Glutamatergic neuron (in vitro differentiated cells): Measurements from ENCODE around the gene ANP32A. TPM values are rescaled to one million over a fixed set of nuclear protein-coding genes. Genes with fewer than 3 reads are reported as not detected.

Experiments
- DNase-seq: peaks from one replicate; pipeline ENCODE4 v3.0.0; 2022
- H3K27ac Mint-ChIP-seq: one replicate; pipeline ENCODE4 v1.8.0; 2020; ENCODE audit warnings: mild to moderate bottlenecking, mixed read lengths, inconsistent platforms; ENCODE audit not compliant: unreplicated experiment
- H3K27me3 Mint-ChIP-seq: one replicate; pipeline ENCODE4 v1.8.0; 2020; ENCODE audit warnings: mild to moderate bottlenecking, moderate library complexity, mixed read lengths, inconsistent platforms; ENCODE audit not compliant: unreplicated experiment
- H3K36me3 Mint-ChIP-seq: one replicate; pipeline ENCODE4 v1.8.0; 2020; ENCODE audit warnings: mild to moderate bottlenecking, mixed read lengths, inconsistent platforms; ENCODE audit not compliant: unreplicated experiment
- H3K4me1 Mint-ChIP-seq: one replicate; pipeline ENCODE4 v1.8.0; 2020; ENCODE audit warnings: mild to moderate bottlenecking, low read depth, mixed read lengths, inconsistent platforms; ENCODE audit not compliant: unreplicated experiment
- H3K4me3 Mint-ChIP-seq: one replicate; pipeline ENCODE4 v1.8.0; 2020; ENCODE audit warnings: mild to moderate bottlenecking, mixed read lengths, inconsistent platforms; ENCODE audit not compliant: unreplicated experiment
- H3K9me3 Mint-ChIP-seq: one replicate; pipeline ENCODE4 v1.8.0; 2020; ENCODE audit warnings: mild to moderate bottlenecking, moderate library complexity, mixed read lengths, inconsistent platforms; ENCODE audit not compliant: unreplicated experiment
- CTCF ChIP-seq: fragments of 200-600 bp; sonication (generic); IDR thresholded peaks from one replicate; pipeline ENCODE4 v1.5.0; 2021; ENCODE audit not compliant: partially characterized antibody, unreplicated experiment
- total RNA-seq: library from RNA; stranded (reverse); fragmentation: NEBNext Ultra II Directional; extraction: Animal tissue kit (Norgen Biotek cat#: 25700); gene quantifications from one replicate; pipeline ENCODE4 v1.2.1, GENCODE V29; 2021; ENCODE audit not compliant: unreplicated experiment

The ANP32A gene
- total RNA-seq, 1 donor from 2014 or later = 134 TPM

- Mint-ChIP-seq H3K36me3 (no peaks in the 10 kb centered on the region), H3K27me3 (peaks cover 2% of the 10 kb centered on the region)
Observed at GRCh38 chr15:68755731-68756130, 65.0 kb downstream of the ANP32A start.

GRCh38 chr15:68751622-68752021 lies 69.1 kb downstream of the ANP32A start:
- H3K4me3 Mint-ChIP-seq = no peak overlapping the region
- no peak for TF ChIP-seq CTCF
- H3K4me1 Mint-ChIP-seq = no peaks in the 10 kb centered on the region
- no peak for DNase-seq
- H3K27me3 Mint-ChIP-seq = no peaks in the 10 kb centered on the region
- H3K36me3 Mint-ChIP-seq = no peaks in the 10 kb centered on the region
- no peak overlapping the region for H3K27ac Mint-ChIP-seq
- peaks cover 1% of the 10 kb centered on the region for H3K9me3 Mint-ChIP-seq

More at GRCh38 chr15:68755731-68756130, 65.0 kb downstream of the ANP32A start:
- no peak for TF ChIP-seq CTCF
- Mint-ChIP-seq H3K4me3 (no peak overlapping the region), H3K27ac (no peak overlapping the region), H3K9me3 (no peaks in the 10 kb centered on the region), H3K4me1 (no peaks in the 10 kb centered on the region)
- no peak for DNase-seq

- TF ChIP-seq CTCF = no peak
- Mint-ChIP-seq H3K27ac (no peak overlapping the region), H3K9me3 (peaks cover 1% of the 10 kb centered on the region), H3K4me3 (no peak overlapping the region), H3K27me3 (no peaks in the 10 kb centered on the region), H3K4me1 (no peaks in the 10 kb centered on the region), H3K36me3 (no peaks in the 10 kb centered on the region)
- no peak for DNase-seq
Observed at GRCh38 chr15:68749793-68750192, 70.9 kb downstream of the ANP32A start.

- Mint-ChIP-seq H3K9me3 (peaks cover 1% of the 10 kb centered on the region), H3K27me3 (no peaks in the 10 kb centered on the region), H3K36me3 (no peaks in the 10 kb centered on the region), H3K27ac (no peak overlapping the region), H3K4me1 (no peaks in the 10 kb centered on the region), H3K4me3 (no peak overlapping the region)
- no peak for DNase-seq
- no peak for TF ChIP-seq CTCF
Observed at GRCh38 chr15:68749365-68749764, 71.3 kb downstream of the ANP32A start.

GRCh38 chr15:68743256-68743655 lies 77.4 kb downstream of the ANP32A start:
- no peaks in the 10 kb centered on the region for H3K27me3 Mint-ChIP-seq
- H3K9me3 Mint-ChIP-seq = no peaks in the 10 kb centered on the region
- no peak for DNase-seq
- H3K4me3 Mint-ChIP-seq = no peak overlapping the region
- H3K4me1 Mint-ChIP-seq = no peaks in the 10 kb centered on the region
- H3K36me3 Mint-ChIP-seq = no peaks in the 10 kb centered on the region
- no peak overlapping the region for H3K27ac Mint-ChIP-seq
- TF ChIP-seq CTCF = no peak
